Measurements from ENCODE around the gene MDGA2.
A peak's percentile ranks its signal among the peaks of the same experiment; 100 is the strongest.
"Not testable (repeated sequence)": the region's sequence is repeated elsewhere in the genome, so short reads cannot be mapped to it uniquely, and the experiment has no call there.

The MDGA2 gene

DNA sequence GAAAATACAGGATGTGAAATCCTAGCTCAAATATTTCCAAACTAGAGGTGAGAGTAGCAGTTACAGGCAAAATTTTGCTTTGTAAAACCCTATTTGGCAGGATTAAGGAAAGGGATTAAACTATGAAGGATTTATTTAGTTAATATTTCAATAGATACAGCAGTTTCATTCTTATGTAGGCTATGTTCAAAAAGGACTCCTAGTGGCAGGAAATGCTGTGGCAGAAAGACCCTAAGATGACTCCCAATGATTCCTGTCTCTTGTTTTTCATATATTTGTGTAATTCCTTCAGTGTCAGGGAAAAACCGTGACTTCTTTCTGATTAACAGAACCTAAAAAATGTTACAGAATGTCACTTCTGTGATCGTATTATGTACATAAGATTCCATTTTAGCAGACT is 724.3 kb downstream of the MDGA2 start:
- DNase-seq (ENCODE audit: low read depth, low spot score): no peak

DNA sequence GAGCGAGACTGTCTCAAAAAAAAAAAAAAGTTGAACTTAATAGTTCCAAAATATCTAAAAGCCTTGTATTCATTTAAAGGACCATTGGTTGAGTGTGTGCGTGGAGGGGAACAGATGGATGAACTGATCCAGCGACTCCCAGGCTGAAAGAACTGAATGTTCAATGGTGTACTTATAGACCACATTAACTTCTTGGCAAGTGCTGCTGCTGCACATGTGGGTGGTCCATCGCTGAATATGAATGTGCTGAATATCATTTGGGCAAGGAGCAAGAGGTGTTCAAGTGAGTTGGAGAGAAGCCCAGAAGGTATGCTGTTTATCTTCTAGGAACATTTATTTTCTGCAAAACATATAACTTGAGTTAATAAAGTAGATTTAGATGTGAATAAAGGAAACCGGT is 734.8 kb downstream of the MDGA2 start:
- DNase-seq (ENCODE audit: low read depth, low spot score): no peak

DNA sequence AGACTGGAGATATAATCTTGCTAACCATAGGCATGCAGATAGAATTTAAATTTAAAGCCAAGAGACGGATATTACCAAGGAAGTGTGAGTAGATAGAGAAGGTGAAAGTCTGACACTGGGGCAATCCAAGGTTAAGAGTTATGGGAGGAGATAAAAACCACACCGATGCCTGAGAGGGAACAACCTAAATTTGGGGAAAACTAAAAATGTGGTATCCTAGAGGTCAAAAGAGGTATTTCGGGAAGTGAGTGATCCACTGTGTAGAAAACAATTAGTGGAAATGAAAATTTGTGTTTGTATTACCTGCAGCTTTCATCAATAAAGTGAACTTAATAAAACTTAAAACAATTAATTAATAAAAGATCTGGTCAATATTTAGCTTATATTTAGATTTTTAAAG is 754.9 kb downstream of the MDGA2 start:
- DNase-seq (ENCODE audit: low read depth, low spot score): no peak

DNA sequence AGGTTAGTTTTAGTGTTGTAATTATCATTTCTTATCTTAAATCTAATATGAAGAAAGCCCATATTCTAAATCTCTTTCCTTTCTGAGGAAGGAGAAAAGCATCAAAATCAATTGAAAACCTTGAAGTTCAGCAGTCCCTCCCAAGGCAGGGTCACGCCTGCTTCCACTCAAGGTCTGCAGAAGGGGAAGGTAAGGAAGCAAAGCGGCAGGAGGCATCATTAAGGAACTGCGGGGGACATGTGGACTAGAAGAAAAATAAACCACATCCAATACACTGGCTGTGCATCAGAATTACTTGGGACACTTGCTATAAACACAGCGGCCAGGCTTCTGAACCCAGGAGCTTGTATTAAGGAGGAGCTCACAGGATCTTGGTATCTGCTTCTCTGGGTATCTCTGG is 759.9 kb downstream of the MDGA2 start:
- DNase-seq (ENCODE audit: low read depth, low spot score): not testable (repeated sequence)

DNA sequence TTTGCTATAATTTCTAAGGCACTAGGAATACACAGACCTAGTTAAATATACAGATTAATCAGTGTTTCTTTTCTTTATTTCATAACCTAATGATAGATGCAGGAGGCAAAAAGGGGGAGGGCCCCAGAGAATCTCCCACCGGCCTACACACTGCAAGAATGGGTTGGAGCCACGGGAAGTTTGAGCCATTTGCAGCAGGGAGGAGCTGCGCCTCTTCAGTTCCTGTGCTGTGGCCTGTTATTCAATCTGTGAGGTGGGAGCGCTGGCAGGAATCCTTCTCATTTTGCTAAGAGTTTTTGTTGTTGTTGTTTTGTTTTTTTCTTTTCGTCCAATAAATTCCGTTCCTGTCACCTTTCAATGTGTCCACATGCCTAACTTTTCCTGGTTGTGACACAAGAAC is 772.6 kb downstream of the MDGA2 start:
- no peak for DNase-seq (ENCODE audit: low read depth, low spot score)

DNA sequence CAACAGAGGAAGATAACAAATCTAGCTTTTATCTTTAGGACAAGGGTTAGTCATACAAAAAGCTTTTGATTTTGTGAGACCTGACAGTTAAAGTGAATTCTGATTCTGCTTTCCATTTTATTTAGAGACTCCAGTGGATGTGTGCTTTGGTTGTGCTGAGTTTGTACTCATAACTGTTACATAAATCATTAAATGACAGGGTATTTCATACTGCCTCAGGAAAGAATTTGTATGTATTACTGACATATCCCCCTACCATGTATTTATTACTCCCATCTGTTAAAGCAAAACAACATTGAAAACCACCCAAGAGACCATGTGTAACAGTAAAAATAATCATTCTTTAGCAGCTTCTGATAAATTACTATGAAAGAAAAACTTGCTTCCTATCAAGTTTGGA is 780.9 kb downstream of the MDGA2 start:
- no peak for DNase-seq (ENCODE audit: low read depth, low spot score)

DNA sequence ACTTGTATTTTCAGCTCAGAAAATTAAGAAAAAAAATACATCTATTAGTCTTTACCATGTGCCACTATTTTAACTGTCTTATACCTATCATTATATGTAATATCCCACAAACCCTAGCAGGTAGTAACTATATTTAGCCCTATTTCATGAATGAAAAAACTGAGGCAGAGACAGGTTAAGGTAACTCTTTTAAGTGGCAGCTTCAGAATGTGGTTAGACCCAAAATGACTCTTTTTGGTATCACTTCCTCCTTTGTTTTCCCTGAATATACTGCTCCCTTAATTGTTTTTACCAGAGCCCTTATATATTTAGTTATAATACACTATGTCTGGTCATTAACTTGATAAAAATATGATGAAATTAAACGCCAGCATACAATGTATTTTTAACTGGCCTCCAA is 788.3 kb downstream of the MDGA2 start:
- DNase-seq (ENCODE audit: low read depth, low spot score): no peak

DNA sequence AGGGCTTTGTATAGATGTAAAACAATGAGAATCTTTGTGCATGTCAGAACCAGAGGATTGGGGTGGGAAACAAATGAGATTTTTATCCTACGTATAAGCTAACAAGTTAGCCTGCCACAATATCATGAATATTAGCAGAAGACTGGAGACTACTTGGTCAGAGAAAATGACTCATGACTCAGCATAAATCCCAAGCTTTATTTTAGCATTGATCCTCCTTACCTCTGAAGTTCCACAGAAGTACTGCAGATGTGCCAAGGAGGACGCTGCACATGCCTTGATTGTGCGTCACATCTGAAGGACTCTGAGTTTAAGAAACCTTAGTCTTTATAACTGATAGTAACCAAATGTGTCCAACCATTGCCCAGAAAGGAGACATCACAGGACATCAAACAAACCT is 789.8 kb downstream of the MDGA2 start:
- DNase-seq (ENCODE audit: low read depth, low spot score): no peak

DNA sequence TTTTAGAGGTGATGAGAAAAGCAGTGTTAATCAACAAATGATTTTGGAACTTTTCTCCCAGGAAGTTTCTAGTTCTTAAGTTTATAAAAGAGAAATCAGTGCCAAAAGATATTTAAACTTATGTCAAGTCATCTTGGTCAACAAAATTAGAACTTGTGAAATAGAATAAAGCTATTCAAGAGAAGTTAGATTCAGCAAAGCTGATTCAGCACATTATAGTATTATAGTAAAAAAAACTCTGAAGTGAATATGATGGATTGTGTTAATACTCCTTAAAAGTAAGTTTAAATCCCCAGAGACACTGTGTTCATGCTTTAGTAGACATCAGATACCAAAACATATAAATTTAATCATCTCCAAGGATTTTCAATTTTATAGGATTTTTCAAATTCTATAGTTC is 813.7 kb downstream of the MDGA2 start:
- DNase-seq (ENCODE audit: low read depth, low spot score): no peak

DNA sequence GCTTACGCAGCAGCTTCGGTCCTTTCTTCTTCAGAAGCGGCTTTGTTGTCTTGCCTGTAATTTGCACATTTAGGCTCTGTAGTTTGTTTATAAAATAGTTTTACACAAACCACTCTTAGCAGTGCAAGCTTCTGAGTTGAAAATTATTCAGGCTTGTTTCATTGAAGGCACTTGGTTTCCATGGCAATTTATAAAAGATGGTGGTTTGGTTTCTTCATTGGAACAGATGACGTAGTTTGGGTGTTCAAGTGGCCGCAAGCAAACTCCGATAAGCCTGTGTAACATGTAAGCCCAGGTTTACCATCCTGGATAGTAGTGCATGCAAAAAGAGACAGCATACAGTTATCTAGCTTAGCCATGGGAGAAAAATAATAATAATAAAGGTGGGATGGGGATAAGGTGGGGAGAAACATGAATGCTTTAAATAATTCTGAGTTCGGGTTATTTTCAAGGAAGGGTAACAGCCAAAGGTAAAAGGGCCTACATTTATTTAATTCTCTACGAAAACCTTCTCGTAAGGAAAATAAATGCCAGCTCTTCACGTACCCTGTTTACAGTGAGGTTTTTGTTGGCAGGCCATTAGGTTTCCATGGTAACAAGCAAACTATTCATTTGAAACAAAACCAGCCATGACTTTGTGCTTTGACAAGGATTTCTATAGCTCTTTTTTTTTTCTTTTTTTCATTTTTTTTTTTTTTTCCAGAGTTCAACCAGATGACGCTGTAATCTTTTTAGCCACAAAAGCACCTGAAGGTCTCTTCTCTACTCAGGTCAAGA is 834.3 kb downstream of the MDGA2 start:
- DNase-seq (ENCODE audit: low read depth, low spot score): peak; percentile 81

DNA sequence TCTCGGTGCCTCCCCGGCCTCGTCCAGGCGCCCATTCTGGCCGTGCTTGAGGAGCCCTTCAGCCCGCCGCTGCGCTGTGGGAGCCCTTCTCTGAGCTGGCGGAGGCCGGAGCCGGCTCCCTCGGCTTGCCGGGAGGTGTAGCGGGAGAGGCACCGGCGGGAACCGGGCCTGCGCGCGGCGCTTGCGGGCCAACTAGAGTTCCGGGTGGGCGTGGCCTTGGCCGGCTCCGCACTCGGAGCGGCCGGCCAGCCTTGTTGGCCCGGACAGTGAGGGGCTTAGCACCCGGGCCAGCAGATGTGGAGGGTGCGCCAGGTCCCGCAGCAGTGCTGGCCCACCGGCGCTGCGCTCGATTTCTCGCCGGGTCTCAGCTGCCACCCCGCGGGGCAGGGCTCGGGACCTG is 855.1 kb downstream of the MDGA2 start:
- no peak for DNase-seq (ENCODE audit: low read depth, low spot score)

DNA sequence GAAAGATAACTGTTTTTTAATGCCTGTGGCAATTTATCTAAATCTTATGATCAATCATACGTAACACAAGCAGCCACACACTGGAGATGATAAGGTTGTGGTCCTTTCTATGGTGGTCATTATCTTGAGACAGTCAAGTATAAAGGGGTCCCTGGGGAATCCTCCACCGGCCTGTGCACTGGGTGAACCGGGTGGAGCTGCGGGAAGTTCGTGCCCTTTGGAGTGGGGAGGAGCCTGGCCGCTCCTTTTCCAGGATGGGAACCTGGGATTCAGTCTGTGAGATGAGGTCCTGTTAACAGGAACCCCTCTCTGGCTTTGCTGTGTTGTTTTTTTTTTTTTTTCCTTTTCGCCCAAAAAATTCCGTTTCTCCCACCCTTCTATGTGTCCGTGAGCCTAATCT is 856.3 kb downstream of the MDGA2 start:
- no peak for DNase-seq (ENCODE audit: low read depth, low spot score)

DNA sequence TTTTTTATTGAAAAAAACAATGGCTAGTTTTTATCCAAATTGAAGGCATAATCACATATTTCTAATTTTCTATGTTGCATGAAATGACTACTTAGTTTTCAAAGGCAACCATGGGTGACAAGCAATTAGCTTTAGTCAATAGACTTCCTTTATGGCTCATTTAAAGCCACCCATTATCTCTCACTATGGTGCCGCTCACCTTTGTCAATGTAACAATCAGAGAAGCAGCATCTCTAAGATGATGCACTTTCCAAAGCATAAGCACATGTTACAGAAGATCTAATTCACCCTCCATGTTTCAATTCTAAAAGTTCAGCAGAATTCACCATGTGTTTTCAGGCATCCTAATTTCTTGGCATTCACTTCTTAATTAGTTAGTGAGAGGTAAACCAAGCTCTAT is 857.3 kb downstream of the MDGA2 start:
- no peak for DNase-seq (ENCODE audit: low read depth, low spot score)

DNA sequence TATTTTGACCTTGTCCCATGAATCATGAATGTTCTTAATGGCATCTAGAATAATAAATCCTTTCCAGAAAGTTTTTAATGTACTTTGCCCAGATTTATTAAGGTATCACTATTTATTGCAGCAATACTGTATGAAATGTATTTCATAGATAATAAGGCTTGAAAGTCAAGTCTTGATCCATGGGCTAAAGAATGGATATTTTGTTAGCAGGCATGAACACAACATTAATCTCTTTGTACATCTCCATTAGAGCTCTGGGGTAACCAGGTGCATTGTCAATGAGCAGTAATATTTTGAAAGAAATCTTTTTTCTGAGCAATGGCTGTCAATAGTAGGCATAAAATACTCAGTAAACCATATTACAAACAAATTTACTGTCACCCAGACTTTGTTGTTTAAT is 882.3 kb downstream of the MDGA2 start:
- no peak for DNase-seq (ENCODE audit: low read depth, low spot score)

Data from astrocyte of the hippocampus (primary cell).